DMS 273 (cell line): ENCODE results near the gene ADRA2A.

Source experiments
- DNase-seq: peaks from one replicate; lab custom pipeline; 2025; ENCODE audit not compliant: unreplicated experiment; lab: John Stamatoyannopoulos, UW

Gene ADRA2A

GRCh38 chr10:111076682-111077478, at the start of gene ADRA2A:
ADRA2A (plus strand) TSS chr10:111077029; CDS start chr10:111077997, 968 bp downstream.
- peak; percentile 87 for DNase-seq

GRCh38 chr10:111030042-111030750, 46.6 kb upstream of the ADRA2A start:
- DNase-seq = no peak

- DNase-seq = no peak
These were observed 42.1 kb upstream of the ADRA2A start for GRCh38 chr10:111034598-111035310.

- DNase-seq = no peak
These were observed 41.3 kb upstream of the ADRA2A start for GRCh38 chr10:111035542-111035941.

GRCh38 chr10:111037858-111038257, 39.0 kb upstream of the ADRA2A start:
- peak; percentile 61 for DNase-seq

GRCh38 chr10:111039522-111039921, 37.3 kb upstream of the ADRA2A start:
- DNase-seq = no peak

- DNase-seq = no peak
These were observed 19.8 kb upstream of the ADRA2A start for GRCh38 chr10:111057006-111057405.

GRCh38 chr10:111063471-111063870, 13.4 kb upstream of the ADRA2A start:
- no peak for DNase-seq

- DNase-seq = peak; percentile 50
These were observed 4.6 kb upstream of the ADRA2A start for GRCh38 chr10:111072232-111072631.

- no peak for DNase-seq
These were observed 1.1 kb upstream of the ADRA2A start for GRCh38 chr10:111075577-111076185.

- peak; percentile 85 for DNase-seq
These were observed 593 bp upstream of the ADRA2A start for GRCh38 chr10:111076191-111076681.

- DNase-seq = no peak
These were observed 603 bp downstream of the ADRA2A start for GRCh38 chr10:111077479-111077784.

GRCh38 chr10:111077785-111078504, 1.1 kb downstream of the ADRA2A start:
- peak; percentile 60 for DNase-seq

GRCh38 chr10:111078505-111079185, 1.8 kb downstream of the ADRA2A start:
- no peak for DNase-seq

- DNase-seq = no peak
These were observed 2.5 kb downstream of the ADRA2A start for GRCh38 chr10:111079241-111079760.

- no peak for DNase-seq
These were observed 3.0 kb downstream of the ADRA2A start for GRCh38 chr10:111079781-111080180.

- no peak for DNase-seq
These were observed 3.4 kb downstream of the ADRA2A start for GRCh38 chr10:111080224-111080623.

- no peak for DNase-seq
These were observed 4.8 kb downstream of the ADRA2A start for GRCh38 chr10:111081595-111081994.

- no peak for DNase-seq
These were observed 5.5 kb downstream of the ADRA2A start for GRCh38 chr10:111082102-111082975.
